ENCODE data around the gene RTEL1.

RTEL1 gene

DNA sequence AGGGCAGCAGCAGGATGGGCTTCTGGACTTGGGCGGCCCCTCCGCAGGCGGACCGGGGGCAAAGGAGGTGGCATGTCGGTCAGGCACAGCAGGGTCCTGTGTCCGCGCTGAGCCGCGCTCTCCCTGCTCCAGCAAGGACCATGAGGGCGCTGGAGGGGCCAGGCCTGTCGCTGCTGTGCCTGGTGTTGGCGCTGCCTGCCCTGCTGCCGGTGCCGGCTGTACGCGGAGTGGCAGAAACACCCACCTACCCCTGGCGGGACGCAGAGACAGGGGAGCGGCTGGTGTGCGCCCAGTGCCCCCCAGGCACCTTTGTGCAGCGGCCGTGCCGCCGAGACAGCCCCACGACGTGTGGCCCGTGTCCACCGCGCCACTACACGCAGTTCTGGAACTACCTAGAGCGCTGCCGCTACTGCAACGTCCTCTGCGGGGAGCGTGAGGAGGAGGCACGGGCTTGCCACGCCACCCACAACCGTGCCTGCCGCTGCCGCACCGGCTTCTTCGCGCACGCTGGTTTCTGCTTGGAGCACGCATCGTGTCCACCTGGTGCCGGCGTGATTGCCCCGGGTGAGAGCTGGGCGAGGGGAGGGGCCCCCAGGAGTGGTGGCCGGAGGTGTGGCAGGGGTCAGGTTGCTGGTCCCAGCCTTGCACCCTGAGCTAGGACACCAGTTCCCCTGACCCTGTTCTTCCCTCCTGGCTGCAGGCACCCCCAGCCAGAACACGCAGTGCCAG lies 38.7 kb downstream of the RTEL1 start, which contains the start of gene TNFRSF6B:
TSS of gene TNFRSF6B (plus strand) at position 25 of the 729 bp plus-strand sequence. CDS start at position 141, 116 bp downstream.
- no peak for DNase-seq (ENCODE audit: low read depth)
- no peak within 1 kb of the TSS for H3K4me3 ChIP-seq (ENCODE audit: low read depth, low read length)
- TF ChIP-seq CTCF (IDR thresholded peaks at IDR 0.05; ENCODE audit: control insufficient read depth, extremely low read depth, insufficient read depth) = no peak

GRCh38 chr20:63697357-63697867 lies 39.3 kb downstream of the RTEL1 start:
- DNase-seq (ENCODE audit: low read depth) = no peak
- no peak for TF ChIP-seq CTCF (IDR thresholded peaks at IDR 0.05; ENCODE audit: control insufficient read depth, extremely low read depth, insufficient read depth)
- H3K4me3 ChIP-seq (ENCODE audit: low read depth, low read length) = no peak overlapping the region

GRCh38 chr20:63697868-63698545 lies 39.9 kb downstream of the RTEL1 start:
- TF ChIP-seq CTCF (IDR thresholded peaks at IDR 0.05; ENCODE audit: control insufficient read depth, extremely low read depth, insufficient read depth) = no peak
- DNase-seq (ENCODE audit: low read depth) = no peak
- H3K4me3 ChIP-seq (ENCODE audit: low read depth, low read length) = no peak overlapping the region

GRCh38 chr20:63698739-63699465 lies 40.8 kb downstream of the RTEL1 start:
- no peak for TF ChIP-seq CTCF (IDR thresholded peaks at IDR 0.05; ENCODE audit: control insufficient read depth, extremely low read depth, insufficient read depth)
- no peak overlapping the region for H3K4me3 ChIP-seq (ENCODE audit: low read depth, low read length)
- no peak for DNase-seq (ENCODE audit: low read depth)

DNA sequence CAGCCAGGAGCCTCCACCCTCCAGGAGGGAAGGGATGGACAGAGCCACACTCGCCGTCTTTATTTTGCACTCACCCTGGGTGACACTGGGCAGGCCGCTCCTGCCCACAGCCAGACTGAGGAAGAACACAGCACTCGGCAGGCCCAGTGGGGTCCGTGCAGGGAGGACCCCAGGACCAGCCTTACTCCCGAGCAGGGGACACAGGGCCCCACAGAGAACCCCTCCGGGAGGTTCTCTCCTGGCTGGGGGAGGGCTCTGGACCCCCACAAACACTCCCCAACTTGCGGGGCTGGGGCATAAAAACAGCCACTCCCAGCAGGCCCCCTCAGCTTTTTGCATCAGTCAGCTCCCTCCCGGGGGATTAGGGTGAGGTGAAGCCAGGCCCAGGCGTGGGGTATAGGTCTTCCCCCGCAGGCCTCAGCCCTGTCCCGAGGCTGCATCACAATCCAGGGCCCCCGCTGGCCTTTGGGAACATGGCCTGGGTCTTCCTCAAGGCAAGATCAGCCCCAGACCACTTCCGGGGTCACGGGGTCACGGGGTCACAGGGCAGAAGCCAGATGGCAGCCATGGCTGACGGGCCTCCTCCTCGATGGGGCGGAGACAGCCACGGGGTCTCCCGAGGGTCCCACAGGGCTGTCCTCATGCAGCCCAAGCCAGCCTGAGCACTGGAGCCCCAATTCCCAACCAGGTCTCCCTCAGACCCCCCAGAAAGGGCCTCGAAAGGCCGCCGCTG lies 41.5 kb downstream of the RTEL1 start:
- H3K4me3 ChIP-seq (ENCODE audit: low read depth, low read length) = no peak overlapping the region
- DNase-seq (ENCODE audit: low read depth) = no peak
- TF ChIP-seq CTCF (IDR thresholded peaks at IDR 0.05; ENCODE audit: control insufficient read depth, extremely low read depth, insufficient read depth) = no peak
